Fibroblast of skin of left quadriceps (primary cell): Measurements from ENCODE around the gene EPHA1.

Experiments
- DNase-seq, 2 experiments: peaks; one replicate each; pipeline ENCODE4 v3.0.0-alpha.2; 2013; ENCODE audit warnings: low read depth in 2 of 2

Gene EPHA1

DNA sequence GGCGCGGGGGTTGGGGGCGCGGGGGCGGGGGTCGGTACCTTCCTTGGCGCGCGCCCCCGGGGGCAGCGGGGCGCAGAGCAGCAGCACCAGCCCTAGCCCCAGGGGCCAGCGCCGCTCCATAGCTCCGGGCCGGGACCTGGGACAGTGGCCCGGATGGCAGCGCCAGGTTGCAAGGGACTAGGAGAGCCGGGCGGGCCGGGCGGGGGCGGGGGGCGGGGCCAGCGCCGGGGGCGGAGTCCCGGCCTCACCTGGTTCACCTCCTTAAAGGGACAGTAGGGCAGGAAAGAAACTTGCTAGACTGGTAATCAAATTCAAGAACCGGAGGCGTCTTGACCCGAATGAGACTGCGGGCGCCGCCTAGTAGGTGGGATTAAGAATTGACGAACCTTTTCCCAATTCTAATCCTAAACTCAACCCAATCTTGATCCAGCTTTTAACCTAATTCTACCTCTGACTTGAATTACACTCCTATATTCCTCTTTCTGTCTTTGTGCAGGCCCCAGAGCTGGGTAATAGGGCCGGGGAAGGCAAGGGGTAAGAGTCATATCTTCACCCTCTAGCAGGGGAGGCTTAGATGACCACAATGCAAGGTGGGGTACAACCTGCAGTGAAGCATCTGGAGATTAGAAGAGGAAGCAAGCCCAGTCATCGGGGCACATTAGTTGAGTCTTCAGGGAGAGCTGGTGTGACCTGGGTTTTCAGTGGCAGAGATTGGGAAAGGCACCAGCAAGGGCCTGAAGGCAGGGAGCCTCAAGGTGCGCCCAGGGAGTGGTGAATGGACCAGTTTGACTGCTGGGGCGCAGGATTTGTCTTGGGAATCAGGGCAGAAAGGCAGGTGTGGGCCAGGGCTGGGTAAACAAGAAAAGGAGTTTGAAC is at the start of gene EPHA1:
TSS of gene EPHA1 (minus strand) at position 171 of the 876 bp plus-strand sequence. CDS start at position 120, 51 bp downstream.
- no peak for DNase-seq

- DNase-seq: peak; percentile 68 to 69
Observed at GRCh38 chr7:143458263-143458662, 49.6 kb upstream of the EPHA1 start.

GRCh38 chr7:143456992-143457793 is 48.5 kb upstream of the EPHA1 start:
- DNase-seq: peak; percentile 61 to 63

- no peak for DNase-seq
Observed at GRCh38 chr7:143455942-143456341, 47.3 kb upstream of the EPHA1 start.

DNA sequence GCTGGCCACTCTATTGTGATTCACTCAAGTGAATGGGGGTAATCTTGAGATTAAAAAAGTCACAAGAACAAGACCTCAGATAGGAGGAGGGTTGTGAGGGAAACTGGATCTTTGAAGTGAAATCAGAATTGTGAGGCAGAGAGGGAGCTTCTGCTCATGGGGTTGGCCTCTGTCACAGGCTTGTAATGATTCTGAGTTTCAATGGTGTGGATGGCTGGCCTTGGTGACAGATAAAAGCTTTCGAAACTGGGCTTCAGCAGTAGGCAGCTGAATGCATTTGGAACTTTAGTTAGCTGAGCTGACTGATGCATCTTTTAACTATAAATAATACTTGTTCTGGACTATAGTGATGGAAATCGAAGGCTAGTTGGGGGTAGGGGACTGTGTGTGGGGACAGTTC is 46.8 kb upstream of the EPHA1 start:
- DNase-seq: no peak

DNA sequence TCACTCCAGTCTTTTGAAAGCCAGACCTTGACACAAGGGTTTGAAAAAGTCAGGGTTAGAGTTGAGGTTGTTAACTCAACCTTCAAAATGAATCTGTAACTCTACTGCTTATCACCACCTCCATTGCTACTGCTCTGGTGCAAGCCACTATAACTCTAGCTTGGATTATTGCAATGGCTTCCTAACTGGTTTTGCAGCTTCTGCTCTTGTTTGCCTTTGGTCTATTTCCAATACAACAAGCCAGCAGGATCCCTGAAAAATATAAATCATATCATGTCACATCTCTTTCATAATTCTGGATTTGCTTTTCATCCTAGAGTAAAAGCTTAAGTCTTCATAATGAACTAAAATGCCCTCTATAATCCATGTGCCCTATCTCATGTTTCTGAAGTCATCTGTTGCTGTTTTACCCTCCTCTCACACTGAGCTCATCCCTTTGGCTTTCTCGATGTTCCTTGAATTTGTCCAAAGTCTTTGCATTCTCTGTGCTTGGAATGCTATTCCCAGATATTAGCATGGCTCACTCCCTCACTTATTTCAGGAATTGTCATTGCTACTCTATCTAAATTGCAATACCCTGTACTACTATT is 45.5 kb upstream of the EPHA1 start:
- DNase-seq: no peak

- DNase-seq: no peak
Observed at GRCh38 chr7:143452495-143452894, 43.8 kb upstream of the EPHA1 start.

- no peak for DNase-seq
Observed at GRCh38 chr7:143451746-143452145, 43.1 kb upstream of the EPHA1 start.

- DNase-seq: no peak
Observed at GRCh38 chr7:143451122-143451521, 42.5 kb upstream of the EPHA1 start.

DNA sequence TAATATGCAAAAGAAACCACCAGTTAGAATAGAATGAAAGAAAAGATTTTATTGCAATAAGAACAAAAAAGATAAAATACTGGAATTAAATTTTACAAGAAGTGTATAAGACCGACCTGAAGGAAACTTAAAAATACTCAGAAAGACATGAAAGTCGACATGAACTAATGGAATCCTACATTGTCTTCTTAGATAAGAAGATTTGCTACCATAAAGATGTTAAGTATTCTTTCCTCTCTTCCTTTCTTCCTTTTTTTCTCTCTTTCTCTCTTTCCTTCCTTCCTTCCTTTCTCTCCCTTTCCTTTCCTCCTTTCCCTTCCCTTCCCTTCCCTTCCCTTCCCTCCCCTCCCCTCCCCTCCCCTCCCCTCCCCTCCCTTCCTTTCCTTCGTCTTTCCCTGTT is 41.1 kb upstream of the EPHA1 start:
- DNase-seq: no peak

GRCh38 chr7:143448429-143448828 is 39.8 kb upstream of the EPHA1 start:
- no peak for DNase-seq

- no peak for DNase-seq
Observed at GRCh38 chr7:143447466-143447865, 38.8 kb upstream of the EPHA1 start.

GRCh38 chr7:143444785-143445184 is 36.1 kb upstream of the EPHA1 start:
- no peak for DNase-seq

GRCh38 chr7:143444063-143444782 is 35.6 kb upstream of the EPHA1 start:
- DNase-seq: no peak

GRCh38 chr7:143443153-143443552 is 34.5 kb upstream of the EPHA1 start, which contains the start of gene TAS2R60:
TAS2R60 (plus strand) TSS chr7:143443453; CDS start chr7:143443453, 0 bp downstream.
- DNase-seq: no peak

GRCh38 chr7:143439866-143440265 is 31.2 kb upstream of the EPHA1 start:
- no peak for DNase-seq

DNA sequence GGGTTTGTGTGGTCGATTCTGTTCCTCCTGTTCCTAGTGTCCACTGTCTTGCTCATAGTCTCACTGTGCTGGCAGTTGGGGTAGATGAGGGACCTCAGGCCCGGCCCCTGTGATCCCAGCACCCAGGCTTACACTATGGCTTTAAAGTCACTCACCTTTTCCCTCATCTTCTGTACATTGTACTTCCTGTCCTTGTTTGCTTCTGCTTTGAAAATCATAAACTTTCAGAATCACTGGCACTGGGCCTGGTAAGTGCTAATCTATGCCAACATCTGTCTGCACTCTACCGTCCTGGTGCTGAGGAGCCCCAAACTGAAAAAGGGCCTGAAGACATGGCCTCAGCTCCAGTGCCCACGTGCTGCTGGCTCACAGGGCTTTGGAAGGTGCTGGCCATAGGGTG is 28.9 kb upstream of the EPHA1 start:
- DNase-seq: no peak

GRCh38 chr7:143436325-143436946 is 27.8 kb upstream of the EPHA1 start:
- no peak for DNase-seq

DNA sequence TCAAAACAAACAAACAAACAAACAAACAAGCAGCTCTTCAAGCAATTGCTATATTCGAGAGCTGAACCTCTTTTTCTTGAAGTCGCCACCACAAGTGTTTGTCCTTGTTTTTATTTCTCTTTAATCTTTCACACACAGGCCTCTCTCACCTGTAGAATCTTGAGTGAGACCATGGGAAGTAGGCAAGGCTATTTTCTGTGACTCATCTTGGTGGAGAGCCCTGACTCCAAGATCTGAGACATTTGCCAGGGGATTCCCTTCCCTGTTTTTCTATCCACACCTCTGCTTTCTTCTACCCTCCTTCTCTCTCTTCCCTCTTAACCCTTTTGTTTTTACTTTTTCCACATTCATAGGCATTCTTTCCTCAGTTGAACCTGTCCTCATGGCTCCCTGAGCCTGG is 26.6 kb upstream of the EPHA1 start:
- DNase-seq: no peak

GRCh38 chr7:143434660-143435059 is 26.0 kb upstream of the EPHA1 start:
- DNase-seq: no peak

DNA sequence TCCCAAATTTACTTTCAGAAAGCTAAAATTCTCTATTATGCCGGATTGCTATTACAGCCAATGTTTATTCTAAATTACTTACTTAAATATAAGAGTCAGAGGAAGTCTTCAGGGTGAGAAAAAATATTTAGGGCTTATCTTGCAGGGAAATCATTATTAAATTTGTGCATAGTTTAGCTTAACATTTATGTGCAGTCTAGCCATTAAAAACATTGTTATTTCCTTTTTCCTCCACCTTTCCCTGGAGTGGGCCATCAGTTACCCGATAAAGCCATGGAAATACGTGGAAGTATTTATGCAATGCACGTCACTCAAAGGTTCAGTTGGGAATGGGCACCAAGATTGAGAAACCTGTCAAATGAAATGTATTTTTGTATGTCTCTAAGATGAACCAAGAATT is 25.1 kb upstream of the EPHA1 start:
- DNase-seq: no peak
